ENCODE data around the gene TLCD1. TPM values are rescaled to one million over a fixed set of nuclear protein-coding genes. Genes with fewer than 3 reads are reported as not detected.

The TLCD1 gene
- total and polyA plus RNA-seq, 10 of the 15 experiments (the other 5 are each of a cell fraction or from before 2014, with no cell fraction given): 2.9 to 19.8 (median 7.7) TPM

DNA sequence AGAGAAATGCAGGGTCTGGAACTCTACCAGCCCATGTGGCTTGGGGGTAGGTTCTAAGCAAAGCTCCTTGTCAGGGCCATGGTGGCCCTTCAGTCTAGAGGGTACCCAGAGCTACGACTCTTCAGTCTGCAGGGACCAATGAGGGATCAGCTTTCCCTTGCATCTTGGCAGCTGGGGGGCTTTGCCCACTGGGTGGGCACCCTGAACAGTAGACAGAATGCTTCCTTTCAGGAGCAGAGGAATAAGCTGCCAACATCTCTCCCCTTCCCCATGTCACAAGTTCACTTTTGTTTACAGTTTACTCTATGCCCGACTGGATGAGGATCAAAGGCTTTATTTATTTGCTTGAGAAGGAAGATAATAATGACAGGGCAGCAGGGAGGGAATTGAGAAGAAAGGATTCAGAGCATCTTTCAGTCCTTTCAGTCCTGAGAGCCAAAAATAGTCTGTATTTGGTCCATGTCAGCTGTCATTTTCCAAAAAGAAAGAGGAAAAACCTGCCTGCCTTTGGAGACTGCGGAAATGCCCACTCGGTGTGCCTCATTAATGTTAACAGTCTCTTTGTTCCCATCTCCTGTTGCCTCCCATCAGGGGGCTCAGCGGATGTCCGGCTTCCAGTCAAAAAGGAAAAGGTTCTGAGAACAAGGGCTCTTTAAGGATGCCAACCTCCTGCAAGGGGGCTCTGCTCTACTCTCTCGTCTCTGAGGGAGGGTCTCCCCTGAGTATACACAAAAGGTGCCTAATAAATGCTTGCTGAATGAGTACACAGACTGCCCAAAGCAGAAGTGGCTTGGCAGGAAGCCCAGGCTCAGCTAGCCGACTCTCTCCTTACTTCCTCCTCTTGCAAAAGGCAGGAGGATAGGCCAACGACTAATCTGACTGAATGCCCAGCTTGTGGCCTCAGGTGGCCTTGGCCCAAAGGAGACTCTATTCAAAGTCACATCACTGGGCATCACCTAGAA, 34.8 kb upstream of the TLCD1 start:
- no peak overlapping the region for H3K27ac ChIP-seq (ENCODE audit: control insufficient read depth, insufficient read depth)
- H2AFZ ChIP-seq (ENCODE audit: control insufficient read depth, low read depth, low read length): no peak overlapping the region
- ChIA-PET RAD21 (ENCODE audit: unreplicated experiment) (interaction anchor here (0.8 to 6.1 kb wide), 7 partner anchors 34 to 193 kb away, joined by 3 to 109 read pairs (median 4); partner anchors contain the start of genes FLOT2, NEK8 and TLCD1), SMC1A (ENCODE audit: uncharacterized antibody, unreplicated experiment) (interaction anchor here (1.2 to 4.9 kb wide), 4 partner anchors 33 to 193 kb away, joined by 4 to 60 read pairs (median 22); partner anchors contain the start of genes FAM222B, NEK8 and TLCD1), CTCF (interaction anchor here (0.9 to 7.3 kb wide), 9 partner anchors 9 to 192 kb away, joined by 3 to 175 read pairs (median 78); partner anchors contain the start of genes DHRS13, FLOT2, NEK8 and PHF12), POLR2A (interaction anchor here (0.6 to 2.0 kb wide), 6 partner anchors 22 to 191 kb away, joined by 3 to 5 read pairs (median 4); partner anchors contain the start of genes BLTP2 and PHF12)
- peaks cover 15% of the 10 kb centered on the region for H3K4me1 ChIP-seq (ENCODE audit: control insufficient read depth, insufficient read depth, low read length)
- H3K9me3 ChIP-seq (replicated peaks; ENCODE audit: control insufficient read depth, insufficient read depth, low read length): no peaks in the 10 kb centered on the region
- FAIRE-seq (no peak), ATAC-seq (no peak; the same call in 2 of the 3 replicates), DNase-seq (ENCODE audit: low read depth, low spot score) (no peak)
- H4K20me1 ChIP-seq (ENCODE audit: control insufficient read depth, insufficient read depth): no peaks in the 10 kb centered on the region; the same call in 1 of the 2 replicates
- H3K4me2 ChIP-seq (ENCODE audit: control insufficient read depth, insufficient read depth): no peak overlapping the region
- WGBS (ENCODE audit: insufficient coverage, insufficient replicate concordance, low lambda C conversion rate, missing lambda C conversion rate): 56% methylated on average over 9 of the region's 9 CpGs
- H3K9ac ChIP-seq (ENCODE audit: control insufficient read depth, insufficient read depth, low read length): no peak overlapping the region
- no peaks in the 10 kb centered on the region for H3K27me3 ChIP-seq (replicated peaks in 1 of 2; ENCODE audit: control insufficient read depth in 2 of 2, insufficient read depth in 2 of 2, low read length in 1 of 2)
- peaks cover 7 to 26% of the 10 kb centered on the region in 2 experiments for H3K36me3 ChIP-seq (ENCODE audit: control insufficient read depth in 2 of 2, insufficient read depth in 2 of 2, low read length in 1 of 2)
- in situ Hi-C loops (cut with MboI): no loop called here
- intact Hi-C loops (cut with micrococcal nuclease; ENCODE audit: unreplicated experiment): loop anchor here (5.0 kb wide), 2 partner anchors 46 to 81 kb away; partner anchors contain the start of gene FAM222B
- BruUV-seq (replicated peaks): no TSS peak
- TF ChIP-seq MLLT1 (IDR thresholded peaks at IDR 0.05) (0 out of 2 replicates have a peak, but pooled peaks have one; percentile 21), MYC (IDR thresholded peaks at IDR 0.05; ENCODE audit: insufficient read depth, insufficient read length, insufficient replicate concordance, low read length, severe bottlenecking) (no peak), PKNOX1 (IDR thresholded peaks at IDR 0.05) (no peak), SPI1 (IDR thresholded peaks at IDR 0.05; ENCODE audit: borderline replicate concordance, insufficient read depth, low read depth, low read length) (peak; percentile 13; the same call in 1 of the 2 replicates)
- TF ChIP-seq, protein P1, sequence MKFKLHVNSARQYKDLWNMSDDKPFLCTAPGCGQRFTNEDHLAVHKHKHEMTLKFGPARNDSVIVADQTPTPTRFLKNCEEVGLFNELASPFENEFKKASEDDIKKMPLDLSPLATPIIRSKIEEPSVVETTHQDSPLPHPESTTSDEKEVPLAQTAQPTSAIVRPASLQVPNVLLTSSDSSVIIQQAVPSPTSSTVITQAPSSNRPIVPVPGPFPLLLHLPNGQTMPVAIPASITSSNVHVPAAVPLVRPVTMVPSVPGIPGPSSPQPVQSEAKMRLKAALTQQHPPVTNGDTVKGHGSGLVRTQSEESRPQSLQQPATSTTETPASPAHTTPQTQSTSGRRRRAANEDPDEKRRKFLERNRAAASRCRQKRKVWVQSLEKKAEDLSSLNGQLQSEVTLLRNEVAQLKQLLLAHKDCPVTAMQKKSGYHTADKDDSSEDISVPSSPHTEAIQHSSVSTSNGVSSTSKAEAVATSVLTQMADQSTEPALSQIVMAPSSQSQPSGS (IDR thresholded peaks at IDR 0.05; ENCODE audit: low read length): no peak
- H3K79me2 ChIP-seq (ENCODE audit: control insufficient read depth, insufficient read depth, low read length): no peaks in the 10 kb centered on the region
- H3K4me3 ChIP-seq: no peak overlapping the region

All from GM12878 (cell line).